DMS 273 treated with DMSO at 0.1 percent for 48 hours (cell line): ENCODE measurements around the gene LOXHD1.
A peak's percentile ranks its signal among the peaks of the same experiment; 100 is the strongest.

ENCODE experiments used
- DNase-seq: peaks from one replicate; lab custom pipeline; 2025; lab: John Stamatoyannopoulos, UW

The LOXHD1 gene

DNA sequence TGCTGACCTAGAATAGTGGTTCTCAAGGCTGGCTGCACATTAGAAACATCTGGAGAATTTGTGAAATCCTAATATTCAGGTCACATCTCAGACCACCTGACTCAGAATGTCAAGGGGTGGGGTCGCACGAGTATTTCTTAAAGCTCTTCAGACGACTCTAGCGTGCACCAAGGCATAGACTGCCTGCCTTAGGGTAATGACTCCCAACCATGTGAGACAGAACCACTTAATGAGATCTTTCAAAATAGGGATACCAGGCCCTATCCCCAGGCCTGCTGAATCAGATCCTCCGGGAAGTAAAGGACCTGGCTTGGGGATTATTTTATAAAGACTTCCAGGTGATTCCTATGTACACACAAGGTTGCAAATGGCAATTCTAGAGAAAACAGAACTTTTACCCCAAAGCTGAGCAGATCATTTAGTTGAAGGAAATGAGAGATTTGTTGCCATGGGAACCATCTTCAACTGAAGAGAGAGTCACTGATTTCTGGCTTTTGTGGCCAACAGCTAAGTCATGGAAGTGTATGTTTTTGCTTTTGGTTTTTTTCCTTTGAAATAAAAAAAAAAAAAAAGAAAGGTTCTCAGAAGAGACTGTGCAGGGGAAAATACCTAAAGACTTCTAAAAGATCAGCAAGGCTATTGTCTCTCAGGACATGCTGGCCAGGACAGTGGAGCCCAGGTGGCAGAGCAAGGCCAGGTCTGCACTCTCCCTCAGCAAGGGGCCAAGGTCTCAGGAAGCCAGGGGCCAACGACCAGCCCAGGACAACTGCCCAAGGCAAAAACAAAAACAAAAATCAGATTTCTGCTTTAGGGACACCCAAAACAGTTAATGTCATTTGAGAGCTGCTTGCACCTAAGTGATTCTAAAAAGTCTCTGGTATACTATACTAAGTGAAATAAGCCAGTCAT, 15.3 kb upstream of the LOXHD1 start:
- no peak for DNase-seq

DNA sequence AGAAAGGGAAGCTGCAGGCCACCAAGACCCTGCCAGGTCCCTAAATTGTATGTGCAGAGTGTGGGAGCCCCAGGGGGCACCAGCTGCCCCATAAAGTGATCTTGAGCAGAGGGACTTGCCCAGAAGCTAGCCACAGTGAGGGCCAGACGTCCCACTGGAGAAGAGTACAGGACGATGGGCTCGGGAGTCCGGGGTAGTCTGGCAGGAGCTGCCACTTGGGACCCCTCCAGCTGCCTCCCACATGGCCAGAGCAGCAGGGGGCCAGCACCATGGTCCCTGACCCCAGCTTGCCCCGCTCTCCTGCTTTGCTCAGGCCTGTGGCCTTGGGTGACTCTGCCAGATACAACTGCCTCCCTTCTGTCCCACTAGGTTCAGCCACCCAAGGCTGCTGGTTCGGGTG, 11.7 kb upstream of the LOXHD1 start:
- DNase-seq = no peak

DNA sequence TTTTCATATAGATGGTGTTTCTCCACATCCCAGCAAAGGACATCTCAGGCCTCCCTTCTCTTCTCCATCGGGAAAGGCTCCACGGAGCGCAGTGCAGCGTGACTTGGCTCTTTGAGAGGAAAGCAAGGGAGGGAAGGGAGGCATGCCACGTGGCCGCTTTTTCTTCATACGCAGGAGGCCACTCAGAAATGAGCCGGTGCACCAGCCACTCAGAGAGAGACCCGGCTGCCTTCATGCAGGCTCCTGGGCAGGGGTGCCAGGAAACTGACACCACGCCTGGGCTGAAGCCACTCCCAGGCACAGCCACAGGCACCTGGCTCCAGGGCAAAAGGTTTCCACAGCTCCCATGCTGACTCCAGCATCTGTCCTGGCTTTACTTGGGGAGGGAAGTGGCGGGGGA, 11.1 kb upstream of the LOXHD1 start:
- DNase-seq = no peak

DNA sequence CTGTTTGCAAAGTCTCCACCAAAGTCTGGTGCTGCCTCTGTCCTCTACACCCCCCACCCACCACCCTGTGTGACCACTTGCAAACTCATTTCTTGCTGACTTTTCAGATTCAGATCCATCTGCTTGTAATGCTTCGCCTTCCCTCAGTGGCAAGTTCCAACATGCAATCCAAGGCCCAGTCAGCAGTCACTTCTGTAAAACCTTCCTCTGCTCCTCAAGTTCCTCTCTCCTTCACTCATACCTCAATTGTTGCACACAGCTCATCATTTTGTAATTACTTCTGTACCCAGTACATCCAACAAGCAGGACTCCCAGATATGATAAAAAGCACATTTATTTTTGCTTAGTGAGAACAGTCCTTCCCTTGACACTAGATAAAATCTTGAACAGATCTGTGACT, 6.5 kb upstream of the LOXHD1 start:
- no peak for DNase-seq

DNA sequence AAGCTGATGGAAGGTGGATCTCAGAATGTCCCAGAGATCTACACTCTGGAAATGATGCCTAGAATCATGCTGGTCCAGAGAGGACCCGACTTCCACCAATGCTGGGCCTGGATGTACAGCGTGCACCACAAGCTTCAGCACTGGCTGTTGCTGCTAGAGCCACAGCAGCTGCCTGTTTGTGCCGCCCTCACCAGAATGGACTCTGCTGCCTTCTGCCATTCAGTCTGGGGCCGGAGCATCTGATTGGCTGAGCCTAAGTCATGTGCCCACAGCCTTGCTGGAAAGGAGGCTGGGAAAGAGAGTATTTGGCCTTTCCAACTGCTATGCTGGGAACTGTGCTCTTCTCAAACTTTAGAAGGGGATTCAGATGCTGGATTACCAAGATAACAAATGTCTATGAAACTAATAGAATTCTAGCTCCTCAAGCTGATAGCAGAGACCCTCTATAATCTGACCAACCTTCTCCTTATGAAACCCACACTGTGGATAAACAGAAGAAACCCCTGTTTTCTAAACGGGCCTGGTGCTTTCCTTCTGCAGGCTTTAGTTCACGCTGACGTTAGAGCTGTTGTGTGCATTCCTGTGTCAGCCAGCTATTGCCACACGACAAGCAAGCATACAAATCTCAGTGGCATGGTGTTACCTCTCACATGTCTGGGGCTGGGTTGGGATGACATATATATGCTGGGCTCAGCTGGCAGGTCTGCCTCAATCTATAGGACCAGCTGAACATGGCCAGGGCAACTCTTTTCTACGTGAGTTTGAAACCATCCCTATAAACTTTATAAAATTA, 4.1 kb upstream of the LOXHD1 start:
- DNase-seq = peak; percentile 11

- no peak for DNase-seq
Observed at GRCh38 chr18:46659484-46659883, 2.5 kb upstream of the LOXHD1 start.

GRCh38 chr18:46656326-46657114, 500 bp downstream of the LOXHD1 start:
- no peak for DNase-seq

DNA sequence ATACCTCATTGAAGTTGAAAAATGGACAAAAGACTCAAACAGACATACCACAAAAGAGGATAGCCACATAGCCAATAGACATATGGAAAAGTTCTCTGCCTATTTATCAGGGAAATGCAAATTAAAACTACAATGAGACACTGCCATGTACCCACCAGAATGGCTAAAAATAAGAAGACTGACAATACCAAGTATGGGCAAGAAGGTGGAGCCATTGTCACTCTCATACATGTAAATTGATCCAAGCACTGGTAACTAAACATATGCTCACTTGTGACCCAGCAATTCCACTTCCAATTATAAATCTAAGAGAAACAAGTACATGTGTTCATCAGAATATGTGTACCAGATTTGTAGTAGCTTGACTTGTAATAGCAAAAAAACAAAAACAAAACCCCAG, 4.6 kb downstream of the LOXHD1 start:
- peak; percentile 11 for DNase-seq

DNA sequence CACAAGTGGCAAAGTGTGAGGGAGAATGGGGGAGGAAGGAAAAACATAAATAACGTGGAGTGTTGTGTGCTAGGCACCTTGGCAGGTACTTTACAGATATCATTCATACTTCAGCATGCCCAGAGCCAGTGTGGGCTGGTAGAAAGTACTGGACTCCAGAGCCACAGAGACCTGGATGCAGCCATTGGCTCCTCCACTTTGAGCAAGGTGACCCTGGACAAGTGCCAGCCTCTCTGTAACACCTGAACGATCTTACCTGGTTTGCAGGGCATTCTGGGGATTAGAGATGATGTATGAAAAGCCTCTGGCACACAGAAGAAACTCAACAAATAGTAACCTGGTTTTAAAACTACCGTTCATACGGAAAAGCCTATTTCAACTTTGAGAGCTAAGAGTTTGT, 6.3 kb downstream of the LOXHD1 start:
- DNase-seq = no peak

GRCh38 chr18:46649071-46649862, 7.8 kb downstream of the LOXHD1 start:
- DNase-seq = no peak

DNA sequence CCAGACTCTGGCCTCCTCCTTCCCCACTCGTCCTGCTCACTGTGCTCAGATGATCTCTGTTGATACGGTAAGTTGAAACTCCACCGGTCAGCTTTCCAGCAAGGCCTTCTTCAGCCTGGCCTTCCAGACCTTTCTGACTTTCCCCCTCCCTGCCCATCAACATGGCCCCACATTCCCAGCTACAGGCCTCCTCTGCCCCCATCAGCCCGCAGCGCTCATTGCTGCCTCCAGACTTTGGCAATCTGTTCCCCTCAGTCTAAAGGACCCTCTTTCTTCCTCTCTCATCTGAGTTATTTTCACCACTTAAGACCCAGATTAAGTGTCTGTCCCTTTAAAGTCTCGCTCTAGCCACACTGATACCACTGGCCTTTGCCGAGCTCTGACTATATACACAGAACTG, 10.6 kb downstream of the LOXHD1 start:
- DNase-seq = no peak

GRCh38 chr18:46642561-46642960, 14.5 kb downstream of the LOXHD1 start:
- DNase-seq = no peak

- no peak for DNase-seq
Observed at GRCh38 chr18:46641917-46642316, 15.1 kb downstream of the LOXHD1 start.

DNA sequence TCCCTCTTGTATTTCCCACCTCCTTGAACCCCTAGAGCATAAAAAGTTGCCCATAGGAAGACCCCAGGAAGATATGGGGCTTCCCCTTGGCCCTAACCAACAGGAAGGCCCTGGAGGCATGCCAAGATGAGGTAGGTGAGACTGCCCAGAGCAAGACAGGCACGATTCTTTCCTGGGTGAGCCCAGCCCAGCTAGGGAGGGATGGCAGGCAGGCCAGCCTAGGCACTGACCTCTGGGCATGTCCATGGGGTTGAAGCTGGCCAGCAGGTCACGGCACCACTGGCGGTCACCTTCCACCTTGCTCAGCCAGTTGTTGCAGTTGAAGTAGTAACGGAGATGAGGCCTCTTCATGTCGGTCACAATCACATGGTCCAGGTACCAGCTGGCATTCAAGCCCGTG, 17.6 kb downstream of the LOXHD1 start:
- no peak for DNase-seq

GRCh38 chr18:46636040-46636630, 20.9 kb downstream of the LOXHD1 start:
- DNase-seq = no peak

DNA sequence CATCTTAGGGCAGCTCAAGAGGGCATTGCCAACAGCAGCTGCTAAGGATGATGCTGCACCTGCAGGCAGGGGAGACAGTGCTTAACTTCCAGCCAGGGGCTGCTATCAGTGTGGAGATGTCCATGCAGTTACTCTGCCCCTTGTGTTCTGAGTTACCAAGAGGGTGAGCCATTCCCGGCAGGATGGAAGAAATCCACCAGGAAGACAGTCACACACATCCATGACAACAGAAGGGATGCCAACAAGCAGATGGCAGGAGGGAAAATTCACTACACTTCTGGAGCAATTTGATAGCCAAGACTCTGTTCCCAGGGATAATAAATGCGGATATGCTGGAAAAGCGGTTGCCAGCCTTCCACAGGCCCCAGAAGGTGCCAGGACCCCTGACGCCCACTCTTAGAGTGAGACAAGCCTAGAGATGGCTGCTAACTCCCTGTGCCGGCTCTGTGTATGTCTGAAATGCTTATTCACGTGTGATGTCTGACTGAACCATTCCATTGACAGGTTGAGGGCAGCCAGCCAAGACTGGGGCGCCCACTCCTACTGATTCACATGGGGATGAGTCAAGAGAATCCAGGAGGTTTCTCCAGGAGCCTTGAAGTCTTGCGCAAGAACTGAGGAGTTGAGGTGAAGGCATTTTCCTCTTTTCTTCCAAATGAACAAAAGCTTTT, 24.5 kb downstream of the LOXHD1 start:
- DNase-seq = peak; percentile 63

GRCh38 chr18:46630991-46631390, 26.0 kb downstream of the LOXHD1 start:
- DNase-seq = no peak

DNA sequence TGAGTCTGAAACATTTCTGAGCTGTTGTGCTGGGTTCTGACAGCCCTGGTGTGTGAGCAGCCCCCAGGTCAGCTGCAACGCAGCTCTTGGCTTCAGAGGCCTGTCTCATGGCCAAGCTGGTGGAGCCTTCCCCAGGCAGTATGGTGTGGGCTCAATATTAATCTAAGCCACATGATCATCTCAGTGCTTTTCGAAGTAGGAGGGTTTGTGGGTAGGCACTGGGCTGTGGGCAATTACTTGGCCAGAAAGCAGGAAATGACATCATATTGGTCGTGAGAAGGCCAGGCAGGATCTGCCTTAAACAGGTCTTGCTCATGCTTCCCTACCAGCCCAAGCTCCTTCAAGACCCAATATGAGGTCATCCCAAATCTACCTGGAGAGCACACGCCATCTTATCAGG, 26.9 kb downstream of the LOXHD1 start:
- DNase-seq = no peak

DNA sequence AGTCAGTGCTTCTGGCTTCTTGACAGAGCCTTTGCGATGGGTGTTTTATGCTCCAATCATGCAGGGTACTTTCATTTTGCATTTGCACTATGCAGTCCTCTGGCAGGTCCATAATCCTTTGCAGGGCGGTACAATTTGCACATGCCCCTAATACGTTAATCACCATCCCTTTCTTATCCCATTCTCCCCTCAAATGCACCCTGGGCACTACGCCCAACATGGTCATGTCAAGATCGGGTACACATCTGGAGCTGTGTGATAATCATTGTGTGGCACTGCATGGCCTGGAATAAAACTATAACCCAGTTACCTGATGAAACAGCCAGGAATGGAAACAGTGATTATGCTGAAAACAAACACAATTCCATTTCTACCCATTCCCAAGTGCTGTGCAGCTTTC, 27.7 kb downstream of the LOXHD1 start:
- DNase-seq = no peak

GRCh38 chr18:46628206-46628605, 28.8 kb downstream of the LOXHD1 start:
- no peak for DNase-seq

GRCh38 chr18:46627136-46627535, 29.9 kb downstream of the LOXHD1 start:
- no peak for DNase-seq
